Measurements from ENCODE around the gene NBEAL2.

- TF ChIP-seq ELK1 (IDR thresholded peaks at IDR 0.05; ENCODE audit: borderline replicate concordance, low read depth, low read length) = no peak
- TF ChIP-seq CTCF (conservative IDR thresholded peaks at IDR 0.05; ENCODE audit: low read depth, low read length) = no peak
- TF ChIP-seq POLR2A (IDR thresholded peaks at IDR 0.05; ENCODE audit: low read depth, low read length) = no peak
- no peak for TF ChIP-seq MAFK (IDR thresholded peaks at IDR 0.05; ENCODE audit: low read depth, low read length)
- no peak for TF ChIP-seq SMC3 (IDR thresholded peaks at IDR 0.05; ENCODE audit: low read depth, low read length)
These were observed 36.0 kb upstream of the NBEAL2 start for GRCh38 chr3:46943237-46944187.
